Trophoblast cell (in vitro differentiated cells and primary cell): ENCODE data around the gene CBFA2T3.

ENCODE experiments used
- DNase-seq, 2 donors: peaks; one replicate each; pipeline ENCODE4 v3.0.0-alpha.2; 2016
- H2AFZ ChIP-seq: 2 replicates; pipeline ENCODE4 v1.6.1; 2013; ENCODE audit warnings: low read length, moderate library complexity, mild to moderate bottlenecking; ENCODE audit not compliant: insufficient read depth, poor library complexity
- H2AK5ac ChIP-seq: 2 replicates; pipeline ENCODE4 v1.6.1; 2013; ENCODE audit warnings: mild to moderate bottlenecking, low read length
- H2BK120ac ChIP-seq: 2 replicates; pipeline ENCODE4 v1.6.1; 2013; ENCODE audit warnings: low read length, mild to moderate bottlenecking, moderate library complexity; ENCODE audit not compliant: insufficient read depth, poor library complexity
- H2BK12ac ChIP-seq: 2 replicates; pipeline ENCODE4 v1.6.1; 2013; ENCODE audit warnings: mild to moderate bottlenecking, low read length, moderate library complexity
- H2BK5ac ChIP-seq: 2 replicates; pipeline ENCODE4 v1.6.1; 2013; ENCODE audit warnings: low read length, low read depth, moderate library complexity, mild to moderate bottlenecking; ENCODE audit not compliant: poor library complexity
- H3K14ac ChIP-seq: 2 replicates; pipeline ENCODE4 v1.6.1; 2013; ENCODE audit warnings: mild to moderate bottlenecking, low read length
- H3K18ac ChIP-seq: 2 replicates; pipeline ENCODE4 v1.6.1; 2013; ENCODE audit warnings: mild to moderate bottlenecking, low read length
- H3K23ac ChIP-seq: 2 replicates; pipeline ENCODE4 v1.6.1; 2013; ENCODE audit warnings: low read length
- H3K27ac ChIP-seq: 2 replicates; pipeline ENCODE4 v1.5.1; 2013; ENCODE audit warnings: low read depth, mild to moderate bottlenecking, inconsistent platforms, low read length, moderate library complexity
- H3K27me3 ChIP-seq: 2 replicates; pipeline ENCODE4 v1.6.1; 2013; ENCODE audit warnings: inconsistent platforms, mild to moderate bottlenecking, low read length, moderate library complexity; ENCODE audit not compliant: insufficient read depth
- H3K36me3 ChIP-seq, 2 experiments: 1 replicate in 1 of 2; 2 replicates in 1 of 2; pipeline ENCODE4 v1.6.1; 2013; ENCODE audit warnings: low read length in 2 of 2, mild to moderate bottlenecking in 2 of 2, moderate library complexity in 1 of 2; ENCODE audit not compliant: insufficient read depth in 2 of 2, control insufficient read depth in 1 of 2
- H3K4ac ChIP-seq: 2 replicates; pipeline ENCODE4 v1.6.1; 2013; ENCODE audit warnings: low read depth, mild to moderate bottlenecking, low read length, moderate library complexity
- H3K4me1 ChIP-seq, 2 experiments: 1 replicate in 1 of 2; 2 replicates in 1 of 2; pipeline ENCODE4 v1.6.1; 2013; ENCODE audit warnings: low read length in 2 of 2, mild to moderate bottlenecking in 2 of 2, moderate library complexity in 1 of 2; ENCODE audit not compliant: insufficient read depth in 2 of 2, control insufficient read depth in 1 of 2
- H3K4me2 ChIP-seq: 2 replicates; pipeline ENCODE4 v1.6.1; 2013; ENCODE audit warnings: inconsistent platforms, mild to moderate bottlenecking, low read length, moderate library complexity
- H3K4me3 ChIP-seq: 2 replicates; pipeline ENCODE4 v1.5.1; 2013; ENCODE audit warnings: mild to moderate bottlenecking, low read depth, low read length, inconsistent platforms
- H3K79me1 ChIP-seq: one replicate; pipeline ENCODE4 v1.6.1; 2013; ENCODE audit warnings: low read length
- H3K79me2 ChIP-seq: 2 replicates; pipeline ENCODE4 v1.6.1; 2013; ENCODE audit warnings: low read length, mild to moderate bottlenecking; ENCODE audit not compliant: control insufficient read depth, insufficient read depth, poor library complexity
- H3K9ac ChIP-seq: 2 replicates; pipeline ENCODE4 v1.6.1; 2013; ENCODE audit warnings: mild to moderate bottlenecking, low read length
- H3K9me3 ChIP-seq: 2 replicates; pipeline ENCODE4 v1.6.1; 2013; ENCODE audit warnings: low read depth, mild to moderate bottlenecking, control low read depth, inconsistent platforms, low read length; ENCODE audit not compliant: insufficient read depth
- H4K12ac ChIP-seq: 2 replicates; pipeline ENCODE4 v1.6.1; 2013; ENCODE audit warnings: low read depth, mild to moderate bottlenecking, low read length, moderate library complexity
- H4K8ac ChIP-seq: 2 replicates; pipeline ENCODE4 v1.6.1; 2013; ENCODE audit warnings: low read depth, mild to moderate bottlenecking, low read length, moderate library complexity
- H4K91ac ChIP-seq: one replicate; pipeline ENCODE4 v1.6.1; 2013; ENCODE audit warnings: low read depth, mild to moderate bottlenecking, low read length, moderate library complexity
- WGBS: extraction: QIAGEN DNeasy Blood & Tissue Kit; methylation state at CpG from one replicate; pipeline ENCODE4 v1.1.7; 2013; ENCODE audit warnings: missing lambda C conversion rate; ENCODE audit not compliant: insufficient read length, insufficient coverage; ENCODE audit errors: extremely low coverage; 5-methylcytosine and 5-hydroxymethylcytosine counted together

The CBFA2T3 gene

DNA sequence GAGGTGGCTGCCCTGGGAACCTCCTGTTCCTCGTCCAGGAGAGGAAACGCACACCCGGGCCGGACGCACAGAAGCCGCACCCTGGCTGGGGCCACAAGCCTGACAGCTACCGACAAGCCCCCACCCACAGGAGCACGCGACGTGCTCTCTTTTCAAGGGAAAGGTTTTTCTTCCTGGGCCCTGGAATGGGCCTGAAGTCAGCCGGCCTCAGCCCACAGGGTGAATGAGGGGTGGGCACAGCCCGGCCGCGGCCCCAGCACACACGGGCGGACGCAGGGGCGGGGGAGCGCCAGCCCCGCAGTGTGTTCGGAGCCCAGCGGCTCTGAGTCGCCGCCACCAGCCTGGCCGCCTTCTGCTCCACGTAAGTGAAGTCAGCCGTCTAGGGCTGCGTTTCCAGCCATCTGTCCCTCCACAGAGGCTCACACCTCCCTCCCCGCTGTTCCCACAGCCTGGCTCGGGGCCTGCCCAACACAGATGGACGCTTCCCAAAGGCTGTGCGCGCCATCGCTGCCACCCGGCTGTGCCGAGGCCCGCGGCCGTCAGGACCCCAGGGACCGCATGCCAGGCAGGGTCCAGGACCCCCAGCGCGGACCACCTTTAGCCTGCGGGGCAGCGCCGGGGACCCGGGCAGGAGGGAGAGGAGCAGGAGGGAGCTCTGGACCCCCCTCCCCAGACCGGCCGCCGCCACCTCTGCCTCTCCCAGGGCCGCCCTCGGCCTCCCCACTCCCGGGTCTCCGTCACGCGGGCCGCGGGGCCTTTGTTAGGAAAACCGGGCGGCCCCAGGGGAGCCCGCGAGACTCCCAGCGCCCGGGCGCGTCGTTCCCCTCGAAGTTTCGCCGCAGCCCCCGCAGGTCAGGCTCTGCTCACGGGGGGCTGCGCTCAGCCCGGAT, 36.8 kb downstream of the CBFA2T3 start:
- no peaks in the 10 kb centered on the region for H3K36me3 ChIP-seq
- no peak overlapping the region for H3K14ac ChIP-seq
- H3K4me1 ChIP-seq, result peaks cover 11 to 17% of the 10 kb centered on the region in 2 experiments
- H3K79me2 ChIP-seq, result no peaks in the 10 kb centered on the region
- no peak overlapping the region for H4K12ac ChIP-seq
- no peak overlapping the region for H2AK5ac ChIP-seq
- no peak overlapping the region for H4K91ac ChIP-seq
- H3K23ac ChIP-seq, result no peak overlapping the region
- H2BK12ac ChIP-seq, result no peak overlapping the region
- H3K18ac ChIP-seq, result no peak overlapping the region
- no CpG with 5 or more reads among the region's 73 CpGs for WGBS
- H4K8ac ChIP-seq, result no peak overlapping the region
- no peak overlapping the region for H2BK5ac ChIP-seq
- H3K9ac ChIP-seq, result no peak overlapping the region
- H3K4ac ChIP-seq, result no peak overlapping the region
- DNase-seq, result no peak
- no peak overlapping the region for H3K27ac ChIP-seq
- peak overlapping the region; percentile 58 for H3K4me2 ChIP-seq
- peaks cover 8% of the 10 kb centered on the region for H3K9me3 ChIP-seq
- no peak overlapping the region for H2BK120ac ChIP-seq
- H2AFZ ChIP-seq, result no peak overlapping the region
- no peaks in the 10 kb centered on the region for H3K79me1 ChIP-seq
- peaks cover 33% of the 10 kb centered on the region for H3K27me3 ChIP-seq
- H3K4me3 ChIP-seq, result no peak overlapping the region

DNA sequence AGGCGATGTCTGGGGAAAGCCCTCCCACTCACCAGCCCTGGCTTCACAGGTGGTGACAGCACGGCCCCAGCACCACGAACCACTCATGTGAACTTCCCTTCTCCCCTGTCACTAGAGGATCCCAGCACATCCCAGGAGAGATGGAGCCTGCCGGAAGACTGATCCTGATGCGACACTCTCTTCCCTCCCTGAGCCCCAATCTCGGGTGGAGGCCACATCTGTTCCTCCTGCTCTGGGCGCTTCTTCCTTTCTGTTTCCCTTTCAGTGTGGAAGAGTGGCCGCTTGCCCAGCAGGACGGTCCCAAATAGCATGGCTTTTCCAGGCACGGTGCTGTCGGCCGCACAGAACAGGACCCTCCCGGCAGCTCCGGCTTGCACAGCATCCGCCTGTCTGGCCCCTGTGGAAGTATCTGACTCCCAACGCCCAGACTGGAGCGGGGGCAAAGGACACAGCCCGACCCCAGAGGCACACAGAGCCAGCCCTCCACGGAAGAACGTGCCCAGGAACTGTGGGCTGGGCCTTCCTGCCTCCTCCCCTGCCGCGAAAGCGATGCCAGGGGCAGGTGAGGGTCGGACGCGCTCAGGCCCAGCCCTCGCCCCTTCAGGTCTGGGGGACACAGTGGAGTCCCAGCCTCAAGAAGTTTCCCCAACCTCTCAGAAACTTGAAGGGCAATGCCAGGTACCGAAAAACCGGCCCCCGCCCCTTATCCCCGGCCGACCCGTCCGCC, 37.6 kb downstream of the CBFA2T3 start:
- no peak for DNase-seq
- no peaks in the 10 kb centered on the region for H3K79me1 ChIP-seq
- H3K36me3 ChIP-seq, result no peaks in the 10 kb centered on the region
- H4K12ac ChIP-seq, result no peak overlapping the region
- H3K4me2 ChIP-seq, result no peak overlapping the region
- H3K23ac ChIP-seq, result no peak overlapping the region
- no peak overlapping the region for H2BK12ac ChIP-seq
- peaks cover 33% of the 10 kb centered on the region for H3K27me3 ChIP-seq
- H2BK120ac ChIP-seq, result no peak overlapping the region
- peaks cover 11 to 17% of the 10 kb centered on the region in 2 experiments for H3K4me1 ChIP-seq
- H2AK5ac ChIP-seq, result no peak overlapping the region
- no peak overlapping the region for H3K4me3 ChIP-seq
- no peak overlapping the region for H3K18ac ChIP-seq
- no peak overlapping the region for H3K4ac ChIP-seq
- H2BK5ac ChIP-seq, result no peak overlapping the region
- no peak overlapping the region for H3K9ac ChIP-seq
- H3K79me2 ChIP-seq, result no peaks in the 10 kb centered on the region
- H4K91ac ChIP-seq, result no peak overlapping the region
- H3K27ac ChIP-seq, result no peak overlapping the region
- no peak overlapping the region for H2AFZ ChIP-seq
- no peak overlapping the region for H3K14ac ChIP-seq
- no peak overlapping the region for H4K8ac ChIP-seq
- peaks cover 8% of the 10 kb centered on the region for H3K9me3 ChIP-seq
- no CpG with 5 or more reads among the region's 34 CpGs for WGBS

DNA sequence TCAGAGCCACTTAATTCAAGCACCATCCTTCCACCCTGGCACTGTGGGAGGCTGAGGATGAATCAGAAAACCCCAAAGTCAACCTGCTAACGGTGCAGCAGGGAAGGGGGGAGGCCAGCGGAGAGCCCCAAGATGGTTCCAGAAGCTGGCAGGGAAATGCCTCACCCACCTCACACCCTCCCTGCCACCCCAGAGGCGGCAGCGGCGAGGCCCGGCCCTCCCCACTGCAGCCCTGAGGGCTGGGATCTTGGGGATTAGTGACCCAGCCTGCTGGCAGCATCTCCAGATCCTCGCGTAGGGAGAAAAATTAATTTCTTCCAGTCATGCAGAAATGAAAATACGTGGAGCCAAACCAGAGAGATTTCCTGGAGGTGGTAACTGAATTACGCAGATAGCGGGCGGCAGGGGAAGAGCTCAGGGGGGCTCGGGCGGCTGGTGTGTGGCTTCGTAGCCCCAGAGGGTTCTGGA, 38.2 kb downstream of the CBFA2T3 start:
- no peak for DNase-seq
- no peaks in the 10 kb centered on the region for H3K79me1 ChIP-seq
- no CpG with 5 or more reads among the region's 15 CpGs for WGBS
- no peak overlapping the region for H3K18ac ChIP-seq
- no peak overlapping the region for H4K91ac ChIP-seq
- no peak overlapping the region for H2BK5ac ChIP-seq
- H3K9ac ChIP-seq, result no peak overlapping the region
- H3K14ac ChIP-seq, result no peak overlapping the region
- H3K9me3 ChIP-seq, result peaks cover 8% of the 10 kb centered on the region
- no peaks in the 10 kb centered on the region for H3K79me2 ChIP-seq
- no peak overlapping the region for H2AK5ac ChIP-seq
- no peak overlapping the region for H3K27ac ChIP-seq
- no peaks in the 10 kb centered on the region for H3K36me3 ChIP-seq
- no peak overlapping the region for H3K4me3 ChIP-seq
- peaks cover 33% of the 10 kb centered on the region for H3K27me3 ChIP-seq
- no peak overlapping the region for H3K23ac ChIP-seq
- no peak overlapping the region for H4K8ac ChIP-seq
- H3K4me1 ChIP-seq, result peaks cover 11 to 17% of the 10 kb centered on the region in 2 experiments
- H3K4ac ChIP-seq, result no peak overlapping the region
- H3K4me2 ChIP-seq, result no peak overlapping the region
- no peak overlapping the region for H2BK12ac ChIP-seq
- no peak overlapping the region for H2AFZ ChIP-seq
- H4K12ac ChIP-seq, result no peak overlapping the region
- H2BK120ac ChIP-seq, result no peak overlapping the region

DNA sequence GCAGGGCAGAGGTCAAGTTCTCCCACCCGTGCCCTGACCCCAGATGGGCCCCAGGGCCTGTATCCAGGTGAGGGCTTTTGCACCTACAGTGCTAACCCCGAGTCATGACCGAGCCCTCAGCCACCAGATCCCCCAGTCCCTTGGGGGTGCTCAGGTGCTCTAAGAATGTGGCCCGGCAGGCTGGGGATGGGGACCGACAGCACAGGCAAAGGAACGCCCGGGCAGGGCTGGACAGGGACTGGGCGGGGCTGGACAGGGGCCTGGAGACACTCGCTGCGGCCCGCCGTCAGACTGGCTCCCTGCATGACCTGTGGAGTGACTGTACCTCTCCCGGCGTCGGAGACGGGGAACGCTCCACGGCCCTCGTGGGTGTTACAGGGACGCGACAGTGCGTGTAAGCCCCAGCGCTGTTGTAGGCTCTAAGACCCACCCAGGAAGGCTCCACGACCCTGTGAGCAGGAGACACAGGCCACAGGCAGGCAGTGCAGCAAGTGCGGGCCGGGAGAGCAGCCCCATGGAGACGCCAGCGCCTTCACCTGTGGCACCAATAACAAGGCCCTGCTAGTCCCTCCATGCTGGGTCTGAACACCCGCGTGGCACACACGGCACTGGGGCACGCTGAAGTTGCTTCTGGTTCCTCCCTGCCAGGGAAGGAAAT, 38.8 kb downstream of the CBFA2T3 start:
- no peak overlapping the region for H2BK120ac ChIP-seq
- H3K9ac ChIP-seq, result no peak overlapping the region
- no peak overlapping the region for H4K91ac ChIP-seq
- H3K9me3 ChIP-seq, result peaks cover 8% of the 10 kb centered on the region
- H3K18ac ChIP-seq, result no peak overlapping the region
- H3K4me2 ChIP-seq, result no peak overlapping the region
- no peak for DNase-seq
- no peak overlapping the region for H3K23ac ChIP-seq
- H3K27ac ChIP-seq, result no peak overlapping the region
- no peak overlapping the region for H2BK5ac ChIP-seq
- H3K14ac ChIP-seq, result no peak overlapping the region
- no peaks in the 10 kb centered on the region for H3K79me2 ChIP-seq
- no peak overlapping the region for H3K4me3 ChIP-seq
- no peaks in the 10 kb centered on the region for H3K79me1 ChIP-seq
- H3K4me1 ChIP-seq, result peaks cover 11 to 17% of the 10 kb centered on the region in 2 experiments
- no peak overlapping the region for H2BK12ac ChIP-seq
- WGBS, result no CpG with 5 or more reads among the region's 32 CpGs
- H4K12ac ChIP-seq, result no peak overlapping the region
- H2AFZ ChIP-seq, result no peak overlapping the region
- no peak overlapping the region for H4K8ac ChIP-seq
- H3K4ac ChIP-seq, result no peak overlapping the region
- no peaks in the 10 kb centered on the region for H3K36me3 ChIP-seq
- H3K27me3 ChIP-seq, result peaks cover 33% of the 10 kb centered on the region
- H2AK5ac ChIP-seq, result no peak overlapping the region
